Endometrial microvascular endothelial cells (primary cell): ENCODE data around the gene GABRR3. TPM values are rescaled to one million over a fixed set of nuclear protein-coding genes. Genes with fewer than 3 reads are reported as not detected.

Experiments used
- in situ Hi-C: cut with HindIII; loops from 2 replicates; pipeline ENCODE4 v1.10.0; 2017; ENCODE audit warnings: low sequenced_read_pairs, low pct_unique_long_range_greater_than_20kb; ENCODE audit errors: inconsistent ontology term
- total RNA-seq: library from RNA; depleted of rRNA; stranded (reverse); fragments of >200 nt; gene quantifications from one replicate; pipeline ENCODE4 v1.2.3, GENCODE V29; 2015; ENCODE audit errors: inconsistent ontology term

The GABRR3 gene
- total RNA-seq, 1 donor from 2014 or later = not detected

DNA sequence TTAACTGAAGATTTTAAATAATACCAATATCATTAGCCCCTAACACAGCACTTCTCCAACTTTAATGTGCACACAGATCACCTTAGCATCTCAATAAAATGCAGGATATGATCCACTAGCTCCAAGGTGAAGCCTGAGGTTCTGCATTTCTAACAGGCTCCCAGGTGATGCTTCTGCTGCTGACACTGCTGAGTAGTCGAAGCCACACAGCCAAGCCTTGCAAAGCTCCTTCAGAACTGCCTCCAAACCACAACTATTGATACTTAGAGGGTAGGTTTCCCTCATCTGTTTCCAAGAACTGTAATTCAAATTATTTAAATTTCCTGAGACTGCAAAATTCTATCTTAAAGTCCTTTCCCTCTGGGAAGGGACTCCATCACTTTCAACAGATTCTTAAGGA, 66.7 kb downstream of the GABRR3 start:
- in situ Hi-C loops = no loop called here

DNA sequence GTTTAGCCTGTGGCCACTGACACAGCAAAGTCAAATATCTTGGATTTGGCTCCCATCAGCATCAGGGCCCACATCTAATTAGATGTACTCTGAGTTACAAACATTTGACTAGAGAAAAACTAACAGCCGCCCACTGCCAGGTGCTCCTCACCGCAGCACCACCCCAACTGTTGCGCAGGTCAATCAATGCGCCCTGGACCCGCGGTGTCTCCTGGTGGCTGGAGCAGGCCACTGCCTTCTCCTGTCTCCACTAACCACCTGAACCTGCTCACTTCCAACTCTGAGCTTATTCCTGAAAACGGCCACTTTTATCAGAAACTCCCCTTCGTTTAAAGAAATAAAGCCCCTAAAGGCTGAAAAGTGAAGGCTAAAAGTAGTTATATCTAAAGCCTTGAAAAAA, 67.1 kb downstream of the GABRR3 start:
- in situ Hi-C loops = no loop called here

DNA sequence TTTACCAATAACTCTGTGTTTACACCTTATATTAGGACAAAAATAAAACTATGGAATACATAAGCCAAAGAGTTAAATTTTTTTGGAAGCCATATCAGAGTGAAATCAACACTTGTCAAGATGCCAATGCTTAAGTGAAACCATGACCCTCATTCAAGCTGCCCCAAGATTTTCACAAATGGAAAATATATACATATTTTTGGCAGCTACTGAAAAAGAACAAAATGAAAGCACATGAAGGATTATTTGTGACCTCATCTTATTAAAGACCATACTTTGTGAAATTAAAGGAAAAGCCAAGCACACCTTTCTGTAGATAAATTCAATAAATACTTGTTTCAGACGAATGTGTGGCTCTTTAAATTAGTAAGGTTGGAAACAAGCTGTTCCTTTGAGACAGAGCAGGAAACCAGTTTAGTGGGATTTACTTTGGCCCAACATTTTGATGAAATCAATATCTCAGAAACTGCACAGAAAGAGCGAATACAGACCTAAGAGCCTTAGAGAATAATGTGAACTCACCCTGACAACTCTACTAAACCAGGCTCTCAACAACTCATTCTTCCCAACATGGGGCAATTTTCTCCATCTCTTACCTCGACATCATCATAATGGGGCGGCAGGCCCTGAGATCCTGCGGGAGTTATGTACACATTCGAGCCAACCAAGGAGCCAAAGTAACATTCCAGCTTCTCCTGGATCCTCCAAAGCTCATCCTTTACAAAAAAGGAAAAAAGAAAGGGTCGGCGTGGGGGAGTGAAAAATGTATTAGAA, 73.9 kb downstream of the GABRR3 start:
- in situ Hi-C loops = no loop called here

GRCh38 chr3:97960551-97960950, 74.6 kb downstream of the GABRR3 start:
- in situ Hi-C loops = no loop called here

DNA sequence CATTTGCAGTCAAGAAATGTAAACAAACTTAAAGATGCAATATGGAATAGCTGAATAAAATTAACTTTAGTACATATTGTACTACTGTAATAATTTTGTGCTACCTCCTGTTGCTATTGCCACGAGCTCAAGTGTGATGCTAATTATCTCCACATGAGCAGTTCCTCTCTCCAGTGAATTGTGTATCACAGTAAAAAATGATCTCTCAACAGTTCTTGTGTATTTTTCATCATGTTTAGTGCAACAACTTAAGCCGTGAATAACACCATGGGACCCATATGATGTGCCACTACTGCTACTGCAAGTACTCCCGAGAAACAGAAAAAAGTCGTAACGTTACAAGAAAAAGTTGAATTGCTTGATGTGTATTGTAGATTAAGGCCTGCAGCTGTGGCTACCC, 75.2 kb downstream of the GABRR3 start:
- in situ Hi-C loops = no loop called here

- in situ Hi-C loops = no loop called here
Measured at GRCh38 chr3:97958796-97959195, 76.3 kb downstream of the GABRR3 start.

DNA sequence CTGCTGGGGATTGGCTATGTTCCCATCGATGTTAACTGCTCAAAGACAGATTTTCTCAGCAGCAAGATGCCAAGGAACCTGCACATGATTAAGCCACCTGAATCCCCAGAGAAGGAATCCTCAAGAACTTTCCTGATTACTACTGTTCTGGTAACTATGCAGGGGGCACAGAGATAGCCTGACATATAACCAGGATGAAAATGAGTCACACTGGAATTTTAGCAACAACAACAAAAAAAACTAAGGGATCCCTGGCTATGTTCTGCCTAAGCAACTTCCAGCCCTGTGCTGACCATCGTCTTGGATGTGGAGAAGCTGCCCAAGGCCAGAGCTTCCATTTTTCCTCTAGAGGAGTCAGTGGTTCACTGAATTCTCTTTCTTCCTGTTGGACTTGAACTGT, 76.7 kb downstream of the GABRR3 start:
- in situ Hi-C loops = no loop called here

DNA sequence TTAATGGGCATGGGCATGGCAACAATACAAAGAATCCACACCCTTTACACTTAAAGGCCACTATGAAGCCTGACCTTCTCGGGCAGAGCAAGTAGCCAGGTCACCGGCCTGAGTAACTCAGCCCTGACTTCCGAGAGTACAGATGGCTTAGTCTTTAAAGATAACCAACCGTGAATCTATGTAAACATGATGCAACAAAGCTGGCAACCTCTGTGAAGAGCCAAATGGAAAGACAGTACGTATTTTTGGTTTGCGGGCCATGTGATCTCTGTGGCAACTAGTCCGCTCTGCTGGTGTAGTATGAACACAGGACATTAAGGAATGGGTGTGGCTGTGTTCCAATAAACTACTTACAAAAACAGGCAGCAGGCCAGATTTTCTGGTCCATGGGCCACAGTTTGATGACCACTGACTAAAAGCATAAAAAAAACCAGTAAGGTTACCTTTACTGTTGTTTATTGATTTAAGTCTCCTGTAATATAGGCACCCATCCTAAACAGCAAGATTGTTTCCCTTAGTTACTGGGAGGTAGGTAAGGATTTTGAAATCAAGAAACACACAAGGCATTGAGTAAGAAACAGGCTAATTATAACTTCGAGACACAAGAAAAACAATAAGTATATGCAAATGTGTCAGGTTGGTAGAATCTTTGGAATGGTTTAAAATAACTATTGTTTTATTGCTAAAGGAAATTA, 77.4 kb downstream of the GABRR3 start:
- in situ Hi-C loops = no loop called here

GRCh38 chr3:97956051-97956450, 79.1 kb downstream of the GABRR3 start:
- in situ Hi-C loops = no loop called here

DNA sequence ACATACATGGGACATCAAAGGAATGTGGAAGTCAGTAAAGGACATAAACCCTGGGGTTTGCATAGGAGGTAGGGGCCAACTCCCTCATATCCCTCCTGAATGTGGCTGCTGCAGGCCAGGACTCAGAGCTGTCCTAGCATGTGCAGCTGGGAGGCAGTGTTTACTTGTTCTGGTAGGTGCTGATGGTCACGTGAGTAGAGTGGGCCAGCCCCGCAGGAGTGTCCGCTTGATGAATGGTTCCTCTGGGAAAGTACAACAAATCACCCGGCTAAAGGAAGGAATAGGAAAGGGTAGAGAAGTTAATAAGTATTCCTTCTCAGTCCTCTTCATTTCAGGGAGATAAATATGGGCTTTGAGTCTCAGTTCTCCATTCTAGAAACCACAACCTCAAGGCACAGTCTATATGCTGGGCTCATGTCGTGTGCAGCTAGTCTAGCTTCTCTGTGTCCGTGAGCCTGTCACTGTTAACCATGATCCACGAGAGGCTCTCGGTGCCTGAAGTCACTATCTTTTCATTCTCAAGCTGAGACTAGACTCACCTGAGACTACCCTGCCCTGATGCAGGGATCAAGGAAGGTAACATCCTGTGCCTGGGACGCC, 80.8 kb downstream of the GABRR3 start:
- in situ Hi-C loops = no loop called here

DNA sequence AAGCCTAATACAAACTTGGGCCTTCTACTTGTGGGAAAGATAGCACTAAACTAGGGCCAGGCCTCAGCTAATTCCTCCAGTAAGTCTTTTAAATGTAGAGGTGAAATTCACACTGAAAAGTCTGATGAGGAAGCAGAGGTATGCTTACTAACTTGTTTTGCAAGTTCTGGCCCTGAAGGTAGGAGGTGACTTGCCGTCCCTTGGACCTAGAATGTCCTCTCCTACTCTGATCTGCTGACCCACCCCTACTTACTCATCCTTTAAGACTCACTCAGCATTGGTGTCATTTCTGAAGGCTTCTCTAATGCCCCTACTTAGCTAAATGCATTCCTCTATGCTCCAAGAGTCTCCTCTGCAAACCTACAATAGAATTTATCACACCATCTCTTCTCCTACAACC, 82.2 kb downstream of the GABRR3 start:
- in situ Hi-C loops = no loop called here

- in situ Hi-C loops = no loop called here
Measured at GRCh38 chr3:97952280-97952679, 82.8 kb downstream of the GABRR3 start.

DNA sequence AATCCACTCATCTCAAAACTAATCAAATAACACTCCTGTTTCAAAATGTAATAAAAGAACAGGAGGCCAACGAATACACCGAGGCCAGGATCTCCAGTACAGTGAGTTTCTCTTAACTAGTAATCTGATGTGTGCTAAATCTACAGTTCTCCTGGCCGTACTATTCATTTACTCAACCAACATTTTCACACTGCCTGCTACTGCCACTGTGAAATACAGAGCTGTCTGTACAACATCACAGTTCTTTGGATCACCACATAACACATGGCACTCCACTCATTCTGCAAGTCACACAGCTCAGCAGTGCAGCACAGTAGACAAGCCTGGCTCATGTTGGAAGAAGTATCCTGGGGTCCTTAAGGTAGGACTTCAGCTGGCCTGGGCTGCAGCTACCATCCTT, 84.8 kb downstream of the GABRR3 start:
- in situ Hi-C loops = no loop called here

DNA sequence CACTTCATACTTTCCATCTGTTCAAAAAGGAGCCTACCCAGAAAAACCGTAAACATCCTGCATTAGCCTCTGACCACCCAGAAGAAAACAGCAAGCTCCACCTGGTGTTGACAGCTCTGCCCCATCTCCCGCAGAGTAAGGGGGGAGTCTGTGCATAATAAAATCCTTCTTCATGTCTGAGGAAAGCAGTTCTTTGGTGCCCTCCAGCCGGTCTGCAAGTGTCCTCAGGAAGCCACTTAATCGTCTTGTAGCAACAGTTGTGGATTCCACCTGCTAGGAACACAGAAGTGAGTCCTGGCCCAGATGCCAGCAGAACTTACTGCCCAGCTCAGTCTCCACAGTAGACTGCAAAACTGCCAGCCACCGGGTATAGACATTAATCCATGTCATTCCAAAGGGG, 85.4 kb downstream of the GABRR3 start:
- in situ Hi-C loops = no loop called here

GRCh38 chr3:97949110-97949485, 86.0 kb downstream of the GABRR3 start:
- in situ Hi-C loops = no loop called here

DNA sequence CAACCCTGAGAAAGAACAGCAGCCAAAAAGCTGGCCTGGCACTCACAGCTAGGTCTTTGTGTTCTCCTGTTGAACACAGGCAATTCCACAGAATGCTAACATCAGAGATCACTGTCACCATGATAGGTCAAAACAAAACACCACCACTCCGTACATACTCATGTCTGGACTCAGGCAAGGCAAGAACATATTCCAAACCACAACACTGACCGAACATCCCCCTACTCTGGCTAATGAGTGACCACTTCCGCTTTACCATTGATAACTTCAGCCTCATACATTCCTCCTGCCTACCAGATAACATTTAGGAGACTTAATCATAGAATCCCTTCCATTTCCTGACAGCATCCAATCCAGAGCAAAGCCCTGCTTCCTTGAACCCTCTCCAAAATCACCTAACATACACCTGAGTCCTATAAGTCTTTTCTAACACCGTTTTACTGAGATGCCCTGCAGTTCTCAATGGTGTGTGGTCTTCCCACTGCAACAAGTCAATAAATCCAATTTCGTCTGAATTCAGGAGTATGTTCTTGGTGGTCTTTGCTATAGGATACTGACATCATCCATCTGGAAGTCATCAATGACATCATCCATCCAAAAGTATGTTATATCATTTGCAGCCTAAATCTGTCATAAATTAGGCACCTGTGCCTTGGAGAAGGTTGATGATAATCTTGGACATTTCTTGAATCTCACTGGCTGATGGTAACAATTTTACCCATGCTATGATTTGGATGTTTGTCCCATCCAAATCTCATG, 86.6 kb downstream of the GABRR3 start:
- in situ Hi-C loops = no loop called here

- in situ Hi-C loops = no loop called here
Measured at GRCh38 chr3:97942801-97943546, 92.1 kb downstream of the GABRR3 start.

DNA sequence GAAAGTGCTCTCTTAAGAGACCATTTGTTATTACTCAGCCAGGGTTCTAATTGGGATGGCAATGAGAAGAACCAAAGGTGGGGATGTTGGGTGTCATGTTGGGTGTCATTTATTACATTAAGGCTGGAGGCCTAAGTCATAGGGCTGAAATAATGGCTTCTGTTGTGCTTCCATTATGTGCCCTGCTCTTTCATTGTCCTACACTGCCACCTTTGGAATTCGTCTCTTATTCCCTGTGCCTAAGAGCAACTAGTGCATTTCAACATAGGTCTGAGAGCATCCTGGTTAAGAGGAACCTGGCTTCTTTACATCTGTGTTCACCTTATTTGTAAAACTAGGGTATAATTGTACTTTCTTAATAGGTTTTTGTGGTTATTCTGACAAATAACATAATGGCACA, 95.1 kb downstream of the GABRR3 start:
- in situ Hi-C loops = no loop called here

GRCh38 chr3:97939401-97939800, 95.7 kb downstream of the GABRR3 start:
- in situ Hi-C loops = no loop called here
